ENCODE measurements around the gene SDK1.

SDK1 gene

GRCh38 chr7:4198301-4198700 lies 897.2 kb downstream of the SDK1 start:
- H3K9me3 ChIP-seq (ENCODE audit: control insufficient read depth, insufficient read depth, low read length): peaks cover 12% of the 10 kb centered on the region; the same call in 1 of the 2 replicates
- H3K9me2 ChIP-seq (replicated peaks; ENCODE audit: control insufficient read depth, low read length): no peaks in the 10 kb centered on the region
- no peak overlapping the region for H3K4me2 ChIP-seq (ENCODE audit: low read length)
- no peaks in the 10 kb centered on the region for H3K4me1 ChIP-seq (ENCODE audit: control insufficient read depth, low read length)
- no peaks in the 10 kb centered on the region for H3F3A ChIP-seq (ENCODE audit: control insufficient read depth, insufficient read depth)
- no peak overlapping the region for H3K4me3 ChIP-seq (ENCODE audit: low read length)
- no peak for TF ChIP-seq EZH2phosphoT487 (IDR thresholded peaks at IDR 0.05; ENCODE audit: borderline replicate concordance, low read length)
- TF ChIP-seq, protein P1, sequence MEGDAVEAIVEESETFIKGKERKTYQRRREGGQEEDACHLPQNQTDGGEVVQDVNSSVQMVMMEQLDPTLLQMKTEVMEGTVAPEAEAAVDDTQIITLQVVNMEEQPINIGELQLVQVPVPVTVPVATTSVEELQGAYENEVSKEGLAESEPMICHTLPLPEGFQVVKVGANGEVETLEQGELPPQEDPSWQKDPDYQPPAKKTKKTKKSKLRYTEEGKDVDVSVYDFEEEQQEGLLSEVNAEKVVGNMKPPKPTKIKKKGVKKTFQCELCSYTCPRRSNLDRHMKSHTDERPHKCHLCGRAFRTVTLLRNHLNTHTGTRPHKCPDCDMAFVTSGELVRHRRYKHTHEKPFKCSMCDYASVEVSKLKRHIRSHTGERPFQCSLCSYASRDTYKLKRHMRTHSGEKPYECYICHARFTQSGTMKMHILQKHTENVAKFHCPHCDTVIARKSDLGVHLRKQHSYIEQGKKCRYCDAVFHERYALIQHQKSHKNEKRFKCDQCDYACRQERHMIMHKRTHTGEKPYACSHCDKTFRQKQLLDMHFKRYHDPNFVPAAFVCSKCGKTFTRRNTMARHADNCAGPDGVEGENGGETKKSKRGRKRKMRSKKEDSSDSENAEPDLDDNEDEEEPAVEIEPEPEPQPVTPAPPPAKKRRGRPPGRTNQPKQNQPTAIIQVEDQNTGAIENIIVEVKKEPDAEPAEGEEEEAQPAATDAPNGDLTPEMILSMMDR (IDR thresholded peaks at IDR 0.05; ENCODE audit: low read depth, low read length, poor library complexity, severe bottlenecking): no peak
- no peaks in the 10 kb centered on the region for H3K79me2 ChIP-seq (ENCODE audit: control insufficient read depth, low read length)
- no peaks in the 10 kb centered on the region for H3K27me3 ChIP-seq (ENCODE audit: control insufficient read depth, low read length)
- H4K20me1 ChIP-seq (ENCODE audit: control insufficient read depth, insufficient read depth, low read depth, low read length): no peaks in the 10 kb centered on the region
- no peaks in the 10 kb centered on the region for H3K36me3 ChIP-seq (ENCODE audit: control insufficient read depth, low read length)
- H3K27ac ChIP-seq (ENCODE audit: low read depth, low read length): no peak overlapping the region

- H4K20me1 ChIP-seq (ENCODE audit: control insufficient read depth, insufficient read depth, low read depth, low read length): no peaks in the 10 kb centered on the region
- H3K27me3 ChIP-seq (ENCODE audit: control insufficient read depth, low read length): no peaks in the 10 kb centered on the region
- H3K9me3 ChIP-seq (ENCODE audit: control insufficient read depth, insufficient read depth, low read length): peaks cover 24% of the 10 kb centered on the region; the same call in 1 of the 2 replicates
- H3K79me2 ChIP-seq (ENCODE audit: control insufficient read depth, low read length): no peaks in the 10 kb centered on the region
- no peaks in the 10 kb centered on the region for H3K36me3 ChIP-seq (ENCODE audit: control insufficient read depth, low read length)
- no peaks in the 10 kb centered on the region for H3F3A ChIP-seq (ENCODE audit: control insufficient read depth, insufficient read depth)
- no peak overlapping the region for H3K27ac ChIP-seq (ENCODE audit: low read depth, low read length)
- H3K4me1 ChIP-seq (ENCODE audit: control insufficient read depth, low read length): no peaks in the 10 kb centered on the region
- TF ChIP-seq, protein P1 (IDR thresholded peaks at IDR 0.05; ENCODE audit: low read depth, low read length, poor library complexity, severe bottlenecking): no peak
- TF ChIP-seq EZH2phosphoT487 (IDR thresholded peaks at IDR 0.05; ENCODE audit: borderline replicate concordance, low read length): no peak
- no peak overlapping the region for H3K4me3 ChIP-seq (ENCODE audit: low read length)
- H3K4me2 ChIP-seq (ENCODE audit: low read length): no peak overlapping the region
- H3K9me2 ChIP-seq (replicated peaks; ENCODE audit: control insufficient read depth, low read length): no peaks in the 10 kb centered on the region
These were observed 899.6 kb downstream of the SDK1 start for GRCh38 chr7:4200546-4201094.

DNA sequence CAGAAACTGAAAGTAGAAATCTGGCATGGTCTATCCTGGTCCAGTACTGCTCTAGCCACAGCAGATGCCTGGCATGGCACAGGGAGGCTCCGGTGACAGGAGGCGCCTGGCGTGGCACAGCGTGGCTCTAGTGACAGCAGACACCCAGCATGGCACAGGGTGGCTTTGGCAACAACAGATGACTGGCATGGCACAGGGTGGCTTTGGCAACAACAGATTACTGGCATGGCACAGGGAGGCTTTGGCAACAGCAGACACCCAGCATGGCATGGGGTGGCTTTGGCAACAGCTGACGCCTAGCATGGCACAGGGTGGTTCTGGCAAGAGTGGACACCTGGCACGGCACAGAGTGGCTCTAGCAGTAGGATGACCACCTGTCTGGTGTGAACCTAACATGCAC lies 900.5 kb downstream of the SDK1 start:
- H3K27ac ChIP-seq (ENCODE audit: low read depth, low read length): no peak overlapping the region
- peaks cover 33% of the 10 kb centered on the region; the same call in 1 of the 2 replicates for H3K9me3 ChIP-seq (ENCODE audit: control insufficient read depth, insufficient read depth, low read length)
- no peaks in the 10 kb centered on the region for H3K79me2 ChIP-seq (ENCODE audit: control insufficient read depth, low read length)
- H4K20me1 ChIP-seq (ENCODE audit: control insufficient read depth, insufficient read depth, low read depth, low read length): no peaks in the 10 kb centered on the region
- H3K27me3 ChIP-seq (ENCODE audit: control insufficient read depth, low read length): no peaks in the 10 kb centered on the region
- H3K9me2 ChIP-seq (replicated peaks; ENCODE audit: control insufficient read depth, low read length): no peaks in the 10 kb centered on the region
- H3K4me1 ChIP-seq (ENCODE audit: control insufficient read depth, low read length): no peaks in the 10 kb centered on the region
- no peaks in the 10 kb centered on the region for H3K36me3 ChIP-seq (ENCODE audit: control insufficient read depth, low read length)
- H3F3A ChIP-seq (ENCODE audit: control insufficient read depth, insufficient read depth): no peaks in the 10 kb centered on the region
- H3K4me3 ChIP-seq (ENCODE audit: low read length): no peak overlapping the region
- TF ChIP-seq, protein P1 (IDR thresholded peaks at IDR 0.05; ENCODE audit: low read depth, low read length, poor library complexity, severe bottlenecking): no peak
- TF ChIP-seq EZH2phosphoT487 (IDR thresholded peaks at IDR 0.05; ENCODE audit: borderline replicate concordance, low read length): no peak
- H3K4me2 ChIP-seq (ENCODE audit: low read length): no peak overlapping the region

Data from DOHH2 (cell line).